UCSD-AML1 (cell line): ENCODE results near the gene THADA.
"Not testable (repeated sequence)": the region's sequence is repeated elsewhere in the genome, so short reads cannot be mapped to it uniquely, and the experiment has no call there.

Experiments
- DNase-seq: peaks from one replicate; lab custom pipeline; 2025; ENCODE audit not compliant: unreplicated experiment; lab: John Stamatoyannopoulos, UW

Gene THADA

GRCh38 chr2:43391201-43391877 is 204.5 kb downstream of the THADA start:
- DNase-seq, result no peak

GRCh38 chr2:43389581-43390466 is 206.0 kb downstream of the THADA start:
- DNase-seq, result no peak

- no peak for DNase-seq
These were observed 207.5 kb downstream of the THADA start for GRCh38 chr2:43388371-43388770.

- no peak for DNase-seq
These were observed 208.5 kb downstream of the THADA start for GRCh38 chr2:43387092-43388062.

- DNase-seq, result not testable (repeated sequence)
These were observed 209.2 kb downstream of the THADA start for GRCh38 chr2:43386679-43387078.

GRCh38 chr2:43384143-43384542 is 211.7 kb downstream of the THADA start:
- DNase-seq, result no peak

GRCh38 chr2:43383533-43383932 is 212.3 kb downstream of the THADA start:
- DNase-seq, result no peak

- DNase-seq, result no peak
These were observed 216.3 kb downstream of the THADA start for GRCh38 chr2:43379494-43379893.

- no peak for DNase-seq
These were observed 218.5 kb downstream of the THADA start for GRCh38 chr2:43377327-43377726.

GRCh38 chr2:43376523-43377198 is 219.2 kb downstream of the THADA start:
- no peak for DNase-seq

GRCh38 chr2:43375746-43376522 is 219.9 kb downstream of the THADA start:
- DNase-seq, result no peak

GRCh38 chr2:43372416-43373081 is 223.3 kb downstream of the THADA start:
- no peak for DNase-seq

GRCh38 chr2:43370705-43371104 is 225.1 kb downstream of the THADA start:
- no peak for DNase-seq

GRCh38 chr2:43370146-43370545 is 225.7 kb downstream of the THADA start:
- no peak for DNase-seq

GRCh38 chr2:43368483-43369385 is 227.1 kb downstream of the THADA start:
- DNase-seq, result no peak

- no peak for DNase-seq
These were observed 228.6 kb downstream of the THADA start for GRCh38 chr2:43367012-43367782.

- no peak for DNase-seq
These were observed 232.7 kb downstream of the THADA start for GRCh38 chr2:43363120-43363519.

- no peak for DNase-seq
These were observed 234.6 kb downstream of the THADA start for GRCh38 chr2:43361286-43361685.
